ENCODE data around the gene AMBN. TPM values are rescaled to one million over a fixed set of nuclear protein-coding genes. Genes with fewer than 3 reads are reported as not detected.

Gene AMBN
- total and polyA plus RNA-seq, 2 of the 13 experiments (the other 11 are each of a cell fraction or from before 2014, with no cell fraction given), result not detected

- Histone ChIP-seq H3K4me2 (ENCODE audit: low read depth, low read length) (no peak overlapping the region), H3K79me2 (ENCODE audit: insufficient read depth, low read length) (no peaks in the 10 kb centered on the region), H3K27ac (ENCODE audit: extremely low read length, insufficient read depth, low read length) (no peak overlapping the region), H3K9me3 (ENCODE audit: low read length) (no peaks in the 10 kb centered on the region), H2AFZ (ENCODE audit: low read length) (no peak overlapping the region), H3K36me3 (replicated peaks in 1 of 2; ENCODE audit: control insufficient read depth in 1 of 2, insufficient read depth in 2 of 2, low read length in 2 of 2) (no peaks in the 10 kb centered on the region), H3K4me1 (ENCODE audit: insufficient read depth, low read length) (no peaks in the 10 kb centered on the region), H3K27me3 (ENCODE audit: control insufficient read depth in 1 of 2, insufficient read depth in 2 of 2, low read length in 2 of 2) (no peaks in the 10 kb centered on the region), H3K9ac (ENCODE audit: insufficient read depth, low read depth, low read length) (no peak overlapping the region), H3K4me3 (replicated peaks in 1 of 3; ENCODE audit: insufficient read depth in 1 of 3, low read depth in 2 of 3, low read length in 3 of 3) (no peak overlapping the region), H4K20me1 (ENCODE audit: insufficient read depth, low read length) (no peaks in the 10 kb centered on the region)
- TF ChIP-seq KIAA2018 (CRISPR knock-in tag; IDR thresholded peaks at IDR 0.05; ENCODE audit: borderline replicate concordance), result no peak
- TF ChIP-seq SATB2 (CRISPR knock-in tag; IDR thresholded peaks at IDR 0.05), result no peak
- TF ChIP-seq TBL1XR1 (IDR thresholded peaks at IDR 0.05; ENCODE audit: borderline replicate concordance, low read length, partially characterized antibody), result no peak
- no peak for TF ChIP-seq NCOR1 (IDR thresholded peaks at IDR 0.05; ENCODE audit: borderline replicate concordance, low read length)
- TF ChIP-seq ZMAT3 (CRISPR knock-in tag; conservative IDR thresholded peaks at IDR 0.05), result no peak
- no peak for TF ChIP-seq THAP8 (CRISPR knock-in tag; IDR thresholded peaks at IDR 0.05; ENCODE audit: borderline replicate concordance)
- no peak for TF ChIP-seq MXI1 (IDR thresholded peaks at IDR 0.05; ENCODE audit: borderline replicate concordance, low read depth, low read length)
- TF ChIP-seq PHB2 (IDR thresholded peaks at IDR 0.05; ENCODE audit: partially characterized antibody), result no peak
- TF ChIP-seq PRDM4 (CRISPR knock-in tag; IDR thresholded peaks at IDR 0.05; ENCODE audit: borderline replicate concordance), result no peak
- intact Hi-C loops (cut with micrococcal nuclease; ENCODE audit: unreplicated experiment), result no loop called here
- ATAC-seq, result no peak
- BruUV-seq (replicated peaks), result no TSS peak
- ChIA-PET CTCF (ENCODE audit: low intra/inter-chr PET ratio, low total read pairs) (no interaction called here), POLR2A (no interaction called here)
- 16% methylated on average over 3 of the region's 3 CpGs for WGBS (ENCODE audit: low lambda C conversion rate)
- in situ Hi-C loops (cut with HindIII; ENCODE audit: extremely low pct_ligation_motif_present, low pct_unique_long_range_greater_than_20kb), result no loop called here
- no peak for DNase-seq (ENCODE audit: low spot score)
- no peak for FAIRE-seq
These were observed 38.1 kb downstream of the AMBN start for GRCh38 chr4:70630162-70630561.
